IMR-90 (cell line): ENCODE data around the gene JPH3. TPM values are rescaled to one million over a fixed set of nuclear protein-coding genes. Genes with fewer than 3 reads are reported as not detected.

Experiments used
- ATAC-seq: fragments of 200-7000 bp; cut with Tn5 transposase; 2 replicates; pipeline ENCODE4 v1.9.1; 2020; ENCODE audit warnings: low read depth, mild to moderate bottlenecking, moderate library complexity
- BruUV-seq: library from RNA; stranded (reverse); fragments of 400-500 nt; replicated peaks from 2 replicates; lab custom pipeline; 2021; lab: Mats Ljungman, UMichigan
- CTCF ChIA-PET: fragments of 300-600 bp; formaldehyde crosslinking; extraction: SDS; loops from one replicate; lab custom pipeline; 2021; ENCODE audit warnings: antibody characterized with exemption; lab: Yijun Ruan, JAX
- POLR2A ChIA-PET: fragments of 300-600 bp; sonication (Branson Sonifier 250); formaldehyde crosslinking; loops from one replicate; lab custom pipeline; 2022; ENCODE audit warnings: antibody characterized with exemption; ENCODE audit not compliant: unreplicated experiment; lab: Charles Lee
- DNase-seq: peaks from one replicate; pipeline ENCODE4 v3.0.0; 2013
- H2AFZ ChIP-seq: replicated peaks from 2 replicates; pipeline ENCODE3; 2013; ENCODE audit warnings: low read length, mild to moderate bottlenecking; ENCODE audit not compliant: poor library complexity
- H2AK5ac ChIP-seq: 2 replicates; pipeline ENCODE4 v1.6.1; 2013; ENCODE audit warnings: low read depth, low read length, inconsistent platforms
- H2AK9ac ChIP-seq: replicated peaks from 2 replicates; pipeline ENCODE3; 2013; ENCODE audit warnings: mild to moderate bottlenecking, low read depth, low read length, moderate library complexity; ENCODE audit not compliant: poor library complexity
- H2BK120ac ChIP-seq: 2 replicates; pipeline ENCODE4 v1.6.1; 2013; ENCODE audit warnings: low read depth, low read length, inconsistent platforms
- H2BK15ac ChIP-seq: 3 replicates; pipeline ENCODE4 v1.6.1; 2013; ENCODE audit warnings: low read depth, low read length, inconsistent platforms
- H2BK20ac ChIP-seq: 2 replicates; pipeline ENCODE4 v1.6.1; 2013; ENCODE audit warnings: low read depth, mild to moderate bottlenecking, inconsistent platforms, low read length, moderate library complexity
- H2BK5ac ChIP-seq: 2 replicates; pipeline ENCODE4 v1.6.1; 2013; ENCODE audit warnings: mild to moderate bottlenecking, low read depth, low read length, inconsistent platforms; ENCODE audit not compliant: poor library complexity, severe bottlenecking
- H3K14ac ChIP-seq: replicated peaks from 2 replicates; pipeline ENCODE4 v1.6.1; 2013; ENCODE audit warnings: low read depth, low read length, inconsistent platforms
- H3K18ac ChIP-seq: 2 replicates; pipeline ENCODE4 v1.6.1; 2013; ENCODE audit warnings: low read depth, low read length, control low read depth
- H3K23ac ChIP-seq: 2 replicates; pipeline ENCODE4 v1.6.1; 2013; ENCODE audit warnings: low read depth, low read length, inconsistent platforms
- H3K27ac ChIP-seq: 2 replicates; pipeline ENCODE4 v1.5.1; 2013; ENCODE audit warnings: mild to moderate bottlenecking, control low read depth, low read length; ENCODE audit not compliant: insufficient read depth
- H3K27me3 ChIP-seq: 2 replicates; pipeline ENCODE4 v1.6.1; 2013; ENCODE audit warnings: low read length; ENCODE audit not compliant: control insufficient read depth, insufficient read depth
- H3K36me3 ChIP-seq: 2 replicates; pipeline ENCODE4 v1.6.1; 2013; ENCODE audit warnings: low read length, mixed read lengths; ENCODE audit not compliant: control insufficient read depth, insufficient read depth
- H3K4ac ChIP-seq: 2 replicates; pipeline ENCODE4 v1.6.1; 2013; ENCODE audit warnings: low read depth, low read length, inconsistent platforms
- H3K4me1 ChIP-seq: 2 replicates; pipeline ENCODE4 v1.6.1; 2013; ENCODE audit warnings: low read length, mixed read lengths; ENCODE audit not compliant: control insufficient read depth, insufficient read depth
- H3K4me2 ChIP-seq: 2 replicates; pipeline ENCODE4 v1.6.1; 2013; ENCODE audit warnings: low read depth, mild to moderate bottlenecking, control low read depth, low read length, moderate library complexity
- H3K4me3 ChIP-seq: 2 replicates; pipeline ENCODE4 v1.5.1; 2013; ENCODE audit warnings: low read depth, mild to moderate bottlenecking, control low read depth, low read length, moderate library complexity; ENCODE audit not compliant: insufficient read depth
- H3K56ac ChIP-seq: 2 replicates; pipeline ENCODE4 v1.6.1; 2013; ENCODE audit warnings: low read length, inconsistent platforms; ENCODE audit not compliant: insufficient read depth; ENCODE audit errors: extremely low read depth
- H3K79me1 ChIP-seq, 2 experiments: 2 replicates each; pipeline ENCODE4 v1.6.1; 2013; ENCODE audit warnings: low read length in 2 of 2, inconsistent platforms in 1 of 2, low read depth in 1 of 2
- H3K9ac ChIP-seq: 2 replicates; pipeline ENCODE4 v1.6.1; 2013; ENCODE audit warnings: low read depth, low read length, control low read depth
- H3K9me1 ChIP-seq: 2 replicates; pipeline ENCODE4 v1.6.1; 2013; ENCODE audit warnings: low read length, inconsistent platforms; ENCODE audit not compliant: insufficient read depth
- H3K9me3 ChIP-seq: 2 replicates; pipeline ENCODE4 v1.6.1; 2013; ENCODE audit warnings: low read length; ENCODE audit not compliant: control insufficient read depth, insufficient read depth
- H4K20me1 ChIP-seq: 2 replicates; pipeline ENCODE4 v1.6.1; 2013; ENCODE audit warnings: low read length, inconsistent platforms; ENCODE audit not compliant: insufficient read depth
- H4K5ac ChIP-seq: 2 replicates; pipeline ENCODE4 v1.6.1; 2013; ENCODE audit warnings: mild to moderate bottlenecking, low read depth, low read length, control low read depth
- H4K8ac ChIP-seq, 2 experiments: 2 replicates each; pipeline ENCODE4 v1.6.1; 2013; ENCODE audit warnings: low read depth in 2 of 2, low read length in 2 of 2, control low read depth in 1 of 2, inconsistent platforms in 1 of 2
- H4K91ac ChIP-seq: 2 replicates; pipeline ENCODE4 v1.6.1; 2013; ENCODE audit warnings: low read depth, low read length, inconsistent platforms; ENCODE audit not compliant: insufficient read depth
- CTCF ChIP-seq: conservative IDR thresholded peaks from 2 replicates; pipeline ENCODE4 v1.5.1; 2012; ENCODE audit warnings: mild to moderate bottlenecking, low read depth, low read length, improper control_type of control experiment
- FOS ChIP-seq: fragments of 150-350 bp; IDR thresholded peaks from 2 replicates; pipeline ENCODE4 v1.6.1; 2016; ENCODE audit warnings: low read depth, low read length
- RAD21 ChIP-seq: IDR thresholded peaks from 2 replicates; pipeline ENCODE4 v1.6.1; 2012; ENCODE audit warnings: low read length, improper control_type of control experiment
- SMC3 ChIP-seq: fragments of 150-350 bp; IDR thresholded peaks from 2 replicates; pipeline ENCODE4 v1.6.1; 2016; ENCODE audit warnings: low read depth, mild to moderate bottlenecking, antibody characterized with exemption, low read length, moderate library complexity
- WGBS, 2 experiments: methylation state at CpG; one replicate each; pipeline versions ENCODE4 v1.1.5 to v1.1.7; 2013; ENCODE audit warnings: missing lambda C conversion rate in 2 of 2; ENCODE audit not compliant: insufficient read length in 1 of 2; ENCODE audit errors: extremely low coverage in 2 of 2; 5-methylcytosine and 5-hydroxymethylcytosine counted together
- dilution Hi-C: fragments of 300-500 bp; cut with HindIII; formaldehyde crosslinking; loops from one replicate; pipeline ENCODE4 v1.14.3; 2018; ENCODE audit warnings: low sequenced_read_pairs; ENCODE audit not compliant: unreplicated experiment
- in situ Hi-C: fragments of 300-500 bp; cut with MboI; formaldehyde crosslinking; loops from 3 replicates; pipeline ENCODE4 v1.14.3; 2019; ENCODE audit warnings: low sequenced_read_pairs, inconsistent platforms, mixed read lengths
- intact Hi-C: fragments of 100-400 bp; cut with micrococcal nuclease; formaldehyde crosslinking; loops from 2 replicates; pipeline ENCODE4 v1.10.0; 2022
- polyA plus RNA-seq, 3 experiments: library from polyadenylated mRNA; depleted of rRNA; stranded (reverse); fragments of >200 nt; gene quantifications; 2 replicates each; pipeline ENCODE4 v1.2.3, GENCODE V29; 2012; ENCODE audit warnings: low replicate concordance in 1 of 3
- total RNA-seq: library from RNA; depleted of rRNA; stranded (reverse); fragments of >200 nt; gene quantifications from 2 replicates; pipeline ENCODE4 v1.2.3, GENCODE V29; 2012

JPH3 gene
- total and polyA plus RNA-seq, 2 of the 4 experiments (the other 2 are of a cell fraction) = 0.03 TPM; not detected in 1

- Histone ChIP-seq H2BK20ac (no peak overlapping the region), H2AK9ac (peak overlapping the region; percentile 81), H3K4ac (no peak overlapping the region), H3K4me2 (peak overlapping the region; percentile 21; the same call in 1 of the 2 replicates), H3K14ac (no peak overlapping the region), H3K9me1 (no peaks in the 10 kb centered on the region), H2BK5ac (no peak overlapping the region), H3K36me3 (no peaks in the 10 kb centered on the region), H3K27me3 (peaks cover 36% of the 10 kb centered on the region), H4K8ac (no peak overlapping the region), H2BK15ac (no peak overlapping the region), H3K27ac (no peak overlapping the region), H4K20me1 (no peaks in the 10 kb centered on the region), H2BK120ac (no peak overlapping the region), H2AK5ac (no peak overlapping the region), H4K91ac (no peak overlapping the region), H3K56ac (no peak overlapping the region), H2AFZ (peak overlapping the region; percentile 70), H3K18ac (no peak overlapping the region), H3K23ac (no peak overlapping the region), H3K4me3 (no peak overlapping the region), H3K9me3 (peaks cover 8% of the 10 kb centered on the region), H4K5ac (no peak overlapping the region), H3K79me1 (no peaks in the 10 kb centered on the region), H3K9ac (no peak overlapping the region), H3K4me1 (no peaks in the 10 kb centered on the region)
- no peak for TF ChIP-seq FOS
- TF ChIP-seq CTCF = peak; percentile 65
- TF ChIP-seq SMC3 = peak; percentile 71
- peak; percentile 80 for TF ChIP-seq RAD21
- dilution Hi-C loops (no loop called here), in situ Hi-C loops (loop anchor here (5.0 to 10.0 kb wide), 2 partner anchors 218 to 311 kb away; no protein-coding TSS in a partner anchor), intact Hi-C loops (loop anchor here (1.0 to 10.0 kb wide), 6 partner anchors 47 to 1071 kb away; partner anchors contain the start of genes C16orf95 and FOXC2)
- ChIA-PET POLR2A (no interaction called here), CTCF (interaction anchor here (0.6 to 2.8 kb wide), 18 partner anchors 8 to 242 kb away, joined by 3 to 10 read pairs (median 4); no protein-coding TSS in a partner anchor)
- ATAC-seq (peak; percentile 77), DNase-seq (peak; percentile 19)
- BruUV-seq = no TSS peak
- 35% methylated on average over 3 of the region's 23 CpGs; no CpG with 5 or more reads in 1 of the 2 experiments for WGBS, 2 experiments
These were observed 33.3 kb downstream of the JPH3 start for GRCh38 chr16:87635541-87636049.
